HG02943 (cell line): ENCODE measurements around the gene ESAM.
A peak's percentile ranks its signal among the peaks of the same experiment; 100 is the strongest.

Experiments used
- ATAC-seq: cut with Tn5 transposase; IDR thresholded peaks from one replicate; pipeline ENCODE4 v1.9.1; 2021; ENCODE audit warnings: mild to moderate bottlenecking, low read depth, moderate library complexity; ENCODE audit not compliant: unreplicated experiment

ESAM gene

GRCh38 chr11:124737638-124738305 lies 24.3 kb downstream of the ESAM start:
- no peak for ATAC-seq

DNA sequence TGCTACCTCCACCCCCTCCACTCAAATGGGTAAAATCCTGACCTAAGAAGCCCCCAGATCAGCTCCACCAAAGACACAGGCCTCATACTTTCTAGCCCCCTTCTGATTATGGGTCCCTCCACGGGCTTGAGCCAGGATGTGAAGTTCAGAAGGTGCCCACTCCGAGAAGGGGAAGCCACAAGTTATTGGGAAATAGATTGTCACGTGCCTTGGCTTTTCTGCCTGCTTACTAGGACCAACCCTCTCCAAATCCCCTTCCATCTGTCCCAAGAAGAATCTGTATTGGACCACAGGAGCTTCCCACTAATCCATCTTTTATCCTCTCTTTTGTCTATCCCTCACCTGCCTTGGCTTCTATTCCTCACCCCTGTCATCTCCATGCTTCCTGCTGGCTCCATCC lies 25.4 kb downstream of the ESAM start:
- ATAC-seq, result no peak

DNA sequence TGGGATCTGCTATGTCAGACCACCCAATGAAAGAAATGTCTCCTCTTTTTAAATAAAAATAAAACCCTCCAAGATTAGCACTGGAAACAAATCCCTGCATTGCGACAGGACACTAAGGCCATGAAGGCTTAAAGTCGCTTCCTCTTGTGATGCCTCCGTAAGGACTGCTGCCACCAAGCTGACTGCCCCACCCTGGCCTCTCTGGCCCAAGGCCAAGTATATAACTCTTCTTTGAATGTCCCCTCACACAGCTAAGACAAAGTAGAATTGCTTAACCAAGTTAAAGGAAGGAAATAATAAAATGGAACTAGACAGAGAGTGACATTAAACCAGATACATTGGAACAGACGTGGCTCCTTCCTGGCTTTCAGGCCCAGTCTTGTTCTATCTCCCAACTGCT lies 29.9 kb downstream of the ESAM start:
- ATAC-seq, result no peak

DNA sequence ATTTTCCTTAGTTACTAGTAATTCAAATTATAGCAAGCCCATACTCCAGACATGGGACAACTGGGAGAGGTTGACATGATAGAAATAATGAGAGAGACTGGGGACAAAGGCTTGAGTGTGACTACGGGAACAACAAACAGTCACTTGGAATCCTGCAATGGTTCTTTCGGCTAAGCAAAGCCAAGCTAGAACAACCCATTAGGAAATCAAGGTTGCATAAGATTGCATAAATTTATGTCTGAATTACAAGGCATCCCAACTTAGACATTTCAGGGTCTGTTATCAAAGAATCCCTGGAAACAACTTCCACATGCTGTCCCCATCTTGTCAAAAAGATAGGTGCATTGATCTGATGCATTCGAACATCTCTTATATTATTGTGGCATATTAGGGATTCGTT lies 32.5 kb downstream of the ESAM start:
- ATAC-seq, result no peak

- no peak for ATAC-seq
These were observed 34.0 kb downstream of the ESAM start for GRCh38 chr11:124728134-124728533.

GRCh38 chr11:124727474-124727873 lies 34.6 kb downstream of the ESAM start:
- no peak for ATAC-seq

GRCh38 chr11:124725719-124726105 lies 36.4 kb downstream of the ESAM start:
- peak; percentile 4 for ATAC-seq

DNA sequence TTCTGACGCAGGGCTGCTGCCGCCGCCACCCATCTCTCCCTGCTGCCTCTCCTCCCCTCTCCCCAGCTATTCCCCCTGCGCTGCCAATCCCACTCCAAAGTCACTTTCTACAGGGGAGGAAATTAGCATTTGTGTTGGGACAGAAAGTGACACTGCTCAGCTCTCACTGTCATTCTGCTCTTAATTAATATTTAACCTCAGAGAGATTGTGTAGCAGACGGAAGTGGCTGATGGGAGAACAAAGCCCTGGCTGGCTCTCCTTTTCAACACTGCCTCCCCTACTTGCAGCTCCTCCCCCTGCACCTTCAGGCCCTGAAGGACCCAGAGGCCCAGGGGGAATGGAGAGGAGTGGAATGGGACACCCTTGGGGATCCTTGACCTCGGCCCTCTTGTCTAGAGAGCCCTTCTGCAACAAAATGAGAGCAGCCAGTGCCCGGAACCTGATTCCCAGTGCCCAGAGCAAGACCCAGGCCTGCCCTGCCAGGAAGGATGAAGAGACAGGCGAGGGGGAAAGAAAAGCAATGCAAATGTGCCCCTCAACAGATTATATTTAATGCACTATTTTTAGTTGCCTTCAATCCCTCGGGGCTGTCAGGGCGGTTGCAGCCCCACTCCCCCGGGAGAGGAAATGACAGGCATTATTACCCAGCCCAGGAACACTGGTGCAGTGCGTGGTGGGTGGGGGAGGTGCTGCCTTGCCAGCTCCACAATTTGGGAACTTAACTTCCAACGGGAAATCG lies 36.9 kb downstream of the ESAM start:
- peak; percentile 98 for ATAC-seq

- no peak for ATAC-seq
These were observed 39.9 kb downstream of the ESAM start for GRCh38 chr11:124722176-124722575.

- ATAC-seq, result no peak
These were observed 42.6 kb downstream of the ESAM start for GRCh38 chr11:124719534-124719933.

GRCh38 chr11:124718801-124719200 lies 43.3 kb downstream of the ESAM start:
- no peak for ATAC-seq

GRCh38 chr11:124717786-124718651 lies 44.1 kb downstream of the ESAM start:
- no peak for ATAC-seq

- ATAC-seq, result no peak
These were observed 44.7 kb downstream of the ESAM start for GRCh38 chr11:124717421-124717785.

GRCh38 chr11:124716591-124716990 lies 45.5 kb downstream of the ESAM start:
- no peak for ATAC-seq

GRCh38 chr11:124712392-124712791 lies 49.7 kb downstream of the ESAM start:
- no peak for ATAC-seq

- ATAC-seq, result no peak
These were observed 54.3 kb downstream of the ESAM start for GRCh38 chr11:124707829-124708228.
